Mesothelial cell of epicardium (in vitro differentiated cells): Measurements from ENCODE around the gene PARP8. TPM values are rescaled to one million over a fixed set of nuclear protein-coding genes. Genes with fewer than 3 reads are reported as not detected.
"Not testable (repeated sequence)": the region's sequence is repeated elsewhere in the genome, so short reads cannot be mapped to it uniquely, and the experiment has no call there.

Experiments used
- DNase-seq, 2 experiments: peaks; one replicate each; pipeline ENCODE4 v3.0.0; 2021; ENCODE audit warnings: low spot score in 2 of 2; ENCODE audit not compliant: unreplicated experiment in 2 of 2
- H3K27ac Mint-ChIP-seq: 2 replicates; pipeline ENCODE4 v1.8.0; 2021; ENCODE audit warnings: mixed read lengths
- H3K27me3 Mint-ChIP-seq: 2 replicates; pipeline ENCODE4 v1.8.0; 2021; ENCODE audit warnings: low read depth, mixed read lengths
- H3K36me3 Mint-ChIP-seq: 2 replicates; pipeline ENCODE4 v1.8.0; 2021; ENCODE audit warnings: mixed read lengths
- H3K4me1 Mint-ChIP-seq: 2 replicates; pipeline ENCODE4 v1.8.0; 2021; ENCODE audit warnings: mixed read lengths
- H3K4me3 Mint-ChIP-seq: 2 replicates; pipeline ENCODE4 v1.8.0; 2021; ENCODE audit warnings: mild to moderate bottlenecking, moderate library complexity, mixed read lengths
- H3K9me3 Mint-ChIP-seq: 2 replicates; pipeline ENCODE4 v1.8.0; 2021; ENCODE audit warnings: mixed read lengths
- total RNA-seq: library from RNA; stranded (reverse); gene quantifications from 3 replicates; pipeline ENCODE4 v1.2.1, GENCODE V29; 2021
- TF ChIP-seq, protein P1 (sequence below): fragments of 200-600 bp; sonication (generic); IDR thresholded peaks from one replicate; pipeline ENCODE4 v1.5.0; 2021; ENCODE audit warnings: antibody characterized with exemption; ENCODE audit not compliant: unreplicated experiment

PARP8 gene
- total RNA-seq, 1 donor from 2014 or later = 27.5 TPM

DNA sequence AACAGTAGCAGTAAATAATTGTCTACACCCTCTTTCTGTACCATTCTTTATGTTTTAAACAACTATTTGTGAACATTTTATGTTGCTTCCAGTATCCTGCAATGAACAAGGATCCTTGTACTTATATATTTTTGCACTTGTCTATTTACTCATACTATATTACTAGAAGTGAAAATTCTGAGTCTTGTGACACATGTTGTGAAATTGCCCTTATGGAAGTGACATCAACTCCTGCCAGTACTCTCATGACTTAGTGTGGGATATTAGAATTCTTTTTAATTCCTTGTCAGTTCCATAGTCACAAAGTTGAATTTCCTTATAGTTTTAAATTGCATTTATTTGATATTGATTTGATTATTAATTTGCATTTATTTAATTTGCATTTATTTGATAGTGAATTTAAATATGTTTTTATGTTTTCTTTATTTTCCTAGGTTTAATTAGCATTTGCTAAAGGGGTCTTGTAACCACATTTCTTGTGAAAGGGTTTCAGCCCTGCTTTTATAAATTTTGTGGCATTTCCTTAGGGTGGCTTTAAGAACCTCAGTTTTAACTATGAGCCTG is 27.7 kb downstream of the PARP8 start:
- DNase-seq = no peak
- Mint-ChIP-seq H3K27me3 (no peaks in the 10 kb centered on the region), H3K27ac (no peak overlapping the region), H3K4me1 (peaks cover 4% of the 10 kb centered on the region), H3K4me3 (no peak overlapping the region), H3K36me3 (peaks cover 2% of the 10 kb centered on the region), H3K9me3 (peaks cover 3% of the 10 kb centered on the region)
- TF ChIP-seq, protein P1, sequence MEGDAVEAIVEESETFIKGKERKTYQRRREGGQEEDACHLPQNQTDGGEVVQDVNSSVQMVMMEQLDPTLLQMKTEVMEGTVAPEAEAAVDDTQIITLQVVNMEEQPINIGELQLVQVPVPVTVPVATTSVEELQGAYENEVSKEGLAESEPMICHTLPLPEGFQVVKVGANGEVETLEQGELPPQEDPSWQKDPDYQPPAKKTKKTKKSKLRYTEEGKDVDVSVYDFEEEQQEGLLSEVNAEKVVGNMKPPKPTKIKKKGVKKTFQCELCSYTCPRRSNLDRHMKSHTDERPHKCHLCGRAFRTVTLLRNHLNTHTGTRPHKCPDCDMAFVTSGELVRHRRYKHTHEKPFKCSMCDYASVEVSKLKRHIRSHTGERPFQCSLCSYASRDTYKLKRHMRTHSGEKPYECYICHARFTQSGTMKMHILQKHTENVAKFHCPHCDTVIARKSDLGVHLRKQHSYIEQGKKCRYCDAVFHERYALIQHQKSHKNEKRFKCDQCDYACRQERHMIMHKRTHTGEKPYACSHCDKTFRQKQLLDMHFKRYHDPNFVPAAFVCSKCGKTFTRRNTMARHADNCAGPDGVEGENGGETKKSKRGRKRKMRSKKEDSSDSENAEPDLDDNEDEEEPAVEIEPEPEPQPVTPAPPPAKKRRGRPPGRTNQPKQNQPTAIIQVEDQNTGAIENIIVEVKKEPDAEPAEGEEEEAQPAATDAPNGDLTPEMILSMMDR = no peak

DNA sequence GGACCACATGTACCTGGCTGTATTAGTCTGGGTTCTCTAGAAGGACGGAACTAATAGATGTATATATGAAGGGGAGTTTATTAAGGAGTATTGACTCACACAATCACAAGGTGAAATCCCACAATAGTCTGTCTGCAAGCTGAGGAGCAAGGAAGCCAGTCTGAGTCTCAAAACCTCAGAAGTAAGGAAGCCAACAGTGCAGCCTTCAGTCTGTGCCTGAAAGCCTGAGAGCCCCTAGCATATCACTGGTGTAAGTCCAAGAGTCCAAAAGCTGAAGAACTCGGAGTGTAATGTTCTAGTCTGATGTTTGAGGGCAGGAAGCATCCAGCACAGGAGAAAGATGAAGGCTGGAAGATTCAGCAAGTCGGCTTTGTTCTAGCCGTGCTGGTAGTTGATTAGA is 28.2 kb downstream of the PARP8 start:
- not testable (repeated sequence) for H3K27ac Mint-ChIP-seq

DNA sequence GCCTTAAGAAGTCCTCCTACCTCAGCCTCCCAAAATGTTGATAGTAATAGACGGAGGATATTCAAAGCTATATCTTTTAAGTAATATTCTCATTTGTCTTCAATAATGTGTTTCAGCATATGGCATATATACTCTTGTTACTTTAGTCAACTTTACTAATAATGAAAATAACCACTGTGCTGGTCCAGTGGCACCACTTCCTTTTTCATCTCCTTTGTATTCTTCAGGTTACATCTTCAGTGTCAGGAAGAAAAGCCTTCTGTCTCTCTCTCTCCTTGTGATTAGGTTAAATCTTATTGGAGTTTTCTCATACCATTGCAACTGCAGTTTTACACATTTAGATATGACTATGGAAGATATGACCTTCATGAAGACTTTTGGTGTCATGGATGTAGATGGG is 31.3 kb downstream of the PARP8 start:
- H3K27ac Mint-ChIP-seq = no peak overlapping the region
- H3K4me1 Mint-ChIP-seq = peaks cover 9% of the 10 kb centered on the region
- H3K4me3 Mint-ChIP-seq = no peak overlapping the region
- TF ChIP-seq, protein P1 = no peak
- H3K36me3 Mint-ChIP-seq = no peaks in the 10 kb centered on the region
- no peak for DNase-seq
- H3K27me3 Mint-ChIP-seq = no peaks in the 10 kb centered on the region
- no peaks in the 10 kb centered on the region for H3K9me3 Mint-ChIP-seq

More for the DNA sequence above, 28.2 kb downstream of the PARP8 start:
- H3K36me3 Mint-ChIP-seq, H3K27me3 Mint-ChIP-seq, DNase-seq, H3K9me3 Mint-ChIP-seq, H3K4me1 Mint-ChIP-seq, H3K4me3 Mint-ChIP-seq: not testable (repeated sequence)

DNA sequence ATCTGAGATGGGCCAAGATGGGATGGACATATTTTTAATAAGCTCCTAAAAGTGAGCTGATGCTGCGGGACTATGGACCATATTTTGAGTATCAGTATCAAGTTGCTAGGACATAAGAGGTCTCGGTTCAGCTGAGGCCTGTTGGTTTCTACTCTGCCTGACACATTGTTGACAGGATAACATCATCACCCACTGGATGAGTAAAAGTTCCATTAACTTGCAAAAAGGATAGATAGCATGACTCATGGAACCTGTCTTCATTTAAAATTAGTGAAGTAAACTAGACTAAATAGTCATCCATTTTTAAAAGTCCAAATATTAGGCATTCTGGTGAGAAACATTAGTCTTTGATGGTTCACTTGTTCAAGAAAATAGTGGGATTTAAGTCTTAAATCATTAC is 33.3 kb downstream of the PARP8 start:
- Mint-ChIP-seq H3K9me3 (no peaks in the 10 kb centered on the region), H3K27ac (no peak overlapping the region), H3K36me3 (no peaks in the 10 kb centered on the region), H3K4me3 (no peak overlapping the region), H3K4me1 (peaks cover 9% of the 10 kb centered on the region), H3K27me3 (no peaks in the 10 kb centered on the region)
- DNase-seq = no peak
- TF ChIP-seq, protein P1 = no peak

DNA sequence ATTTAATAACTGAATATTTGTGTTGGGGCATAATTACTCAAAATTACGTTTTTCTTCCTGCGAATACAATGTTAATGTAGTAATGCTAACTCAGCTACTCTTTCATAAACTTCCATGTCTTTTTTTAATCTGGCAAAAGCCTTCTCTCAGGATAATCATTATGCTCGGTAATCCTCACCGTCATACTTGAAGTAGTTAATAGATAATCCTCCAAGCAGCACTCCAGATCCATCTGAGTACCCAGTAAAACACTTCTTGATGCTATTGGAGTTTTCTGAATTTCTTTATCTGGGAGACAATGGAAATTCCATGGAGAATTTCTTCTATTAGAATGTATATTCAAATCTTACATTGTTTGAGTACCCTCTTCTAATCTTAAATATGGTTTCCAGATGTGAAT is 34.3 kb downstream of the PARP8 start:
- H3K4me3 Mint-ChIP-seq = no peak overlapping the region
- peaks cover 9% of the 10 kb centered on the region for H3K4me1 Mint-ChIP-seq
- DNase-seq = no peak
- H3K27me3 Mint-ChIP-seq = no peaks in the 10 kb centered on the region
- TF ChIP-seq, protein P1 = no peak
- H3K9me3 Mint-ChIP-seq = no peaks in the 10 kb centered on the region
- H3K36me3 Mint-ChIP-seq = no peaks in the 10 kb centered on the region
- H3K27ac Mint-ChIP-seq = no peak overlapping the region

DNA sequence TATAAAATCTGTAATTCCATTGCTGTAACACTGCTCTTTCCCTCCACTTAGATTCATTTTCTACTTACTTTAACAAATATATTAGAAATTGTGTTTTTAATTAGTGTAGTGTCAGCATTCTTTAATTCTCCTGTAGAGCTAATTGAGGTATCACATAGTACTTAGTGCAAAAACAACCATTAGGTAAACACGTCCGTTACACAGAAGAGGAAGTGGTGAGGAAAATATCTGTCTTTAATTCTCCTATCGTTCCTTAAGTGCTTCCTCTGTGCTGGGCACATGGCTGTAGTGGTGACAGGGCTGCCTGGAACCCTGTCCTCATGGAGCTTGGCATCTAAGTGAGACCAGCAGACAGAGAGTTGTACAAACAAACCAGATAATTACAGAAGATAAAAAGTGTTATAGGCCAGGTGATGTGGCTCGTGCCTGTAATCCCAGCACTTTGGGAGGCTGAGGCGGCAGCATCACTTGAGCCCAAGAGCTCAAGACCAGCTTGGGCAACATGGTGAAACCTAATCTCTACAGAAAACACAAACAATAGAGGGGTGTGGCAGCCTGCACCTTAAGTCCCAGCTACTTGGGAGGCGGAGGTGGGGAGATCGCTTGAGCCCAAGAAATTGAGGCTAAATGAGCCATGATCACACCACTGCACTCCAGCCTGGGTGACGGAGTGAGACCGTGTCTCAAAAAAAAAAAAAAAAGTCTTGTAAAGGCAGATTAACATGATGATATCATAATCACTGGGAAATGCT is 36.4 kb downstream of the PARP8 start:
- Mint-ChIP-seq H3K4me1 (peaks cover 5% of the 10 kb centered on the region), H3K27me3 (no peaks in the 10 kb centered on the region), H3K27ac (no peak overlapping the region), H3K36me3 (no peaks in the 10 kb centered on the region), H3K9me3 (no peaks in the 10 kb centered on the region), H3K4me3 (no peak overlapping the region)
- TF ChIP-seq, protein P1 = no peak
- DNase-seq = no peak
